Measurements from ENCODE around the gene MFSD6. TPM values are rescaled to one million over a fixed set of nuclear protein-coding genes. Genes with fewer than 3 reads are reported as not detected.

The MFSD6 gene
- total and polyA plus RNA-seq, 2 donors from 2014 or later, result 12.3 to 33.9 TPM

GRCh38 chr2:190532581-190532980 is 124.4 kb downstream of the MFSD6 start:
- intact Hi-C loops (cut with DNase I), result loop anchor here (10.0 kb wide), 1 partner anchor 122 kb away; no protein-coding TSS in a partner anchor
- no peak for FAIRE-seq

DNA sequence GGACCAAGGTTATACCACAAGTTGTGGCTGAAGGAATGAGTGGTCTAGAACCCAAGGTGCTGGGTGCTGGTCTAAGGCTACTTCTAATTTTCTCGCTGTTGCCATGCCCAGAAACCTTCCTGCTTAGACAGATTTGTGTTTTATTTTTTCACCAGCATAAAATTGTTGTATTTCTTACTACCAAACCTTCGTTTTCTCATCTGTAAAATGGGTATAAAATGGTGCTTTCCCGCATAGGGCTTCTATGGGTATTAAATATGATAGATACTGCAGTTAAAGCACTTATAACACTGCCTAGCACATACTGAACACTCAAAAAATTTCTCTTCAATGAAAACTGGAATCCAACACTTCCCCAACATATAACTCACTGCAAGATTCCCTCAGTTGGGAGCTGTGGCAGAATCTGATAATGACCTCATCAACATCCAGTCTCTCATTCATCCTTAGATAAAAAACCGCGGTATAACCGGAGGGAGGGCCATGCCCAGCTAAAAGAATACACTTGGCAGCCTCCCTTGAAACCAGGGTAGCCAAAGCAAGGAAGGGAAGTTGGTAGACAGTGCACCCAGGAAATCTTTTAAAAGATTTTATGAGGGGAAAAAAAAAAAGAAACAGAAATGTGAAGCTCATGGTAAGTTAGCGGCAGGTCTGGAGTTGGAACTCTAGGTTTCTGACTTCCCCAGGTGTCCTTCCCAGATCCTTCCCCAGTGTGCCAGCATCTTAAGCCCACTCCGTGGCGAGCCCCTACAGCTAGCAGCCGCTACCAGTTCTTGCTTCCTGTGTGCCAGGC is 125.2 kb downstream of the MFSD6 start:
- FAIRE-seq (no peak), DNase-seq (peak in 1 of 5 donors; percentile 3)
- H3K9ac ChIP-seq (ENCODE audit: low read length in 3 of 3), result peak overlapping the region; percentile 90 to 96 (median 91)
- H3K9me3 ChIP-seq (ENCODE audit: control insufficient read depth in 2 of 3, insufficient read depth in 1 of 3, low read length in 3 of 3), result peaks cover 0 to 5% (median 2%) of the 10 kb centered on the region in 3 donors
- H3K27ac ChIP-seq (ENCODE audit: low read depth in 2 of 2, low read length in 2 of 2), result peak overlapping the region; percentile 84 to 89
- TF ChIP-seq CTCF (IDR thresholded peaks at IDR 0.05; ENCODE audit: borderline replicate concordance, extremely low read depth, insufficient read depth), result no peak
- intact Hi-C loops (cut with DNase I), result loop anchor here (10.0 kb wide), 1 partner anchor 121 kb away; no protein-coding TSS in a partner anchor
- H3K4me1 ChIP-seq (ENCODE audit: control insufficient read depth in 2 of 3, insufficient read depth in 2 of 3, low read depth in 1 of 3, low read length in 3 of 3), result no peaks in the 10 kb centered on the region
- H3K27me3 ChIP-seq (ENCODE audit: control insufficient read depth, insufficient read depth, low read length), result no peaks in the 10 kb centered on the region
- no peaks in the 10 kb centered on the region for H3K36me3 ChIP-seq (ENCODE audit: control insufficient read depth in 2 of 3, insufficient read depth in 3 of 3, low read length in 3 of 3)
- peak overlapping the region; percentile 86 to 97 (median 87) for H3K4me3 ChIP-seq (ENCODE audit: low read length in 3 of 3)

More at GRCh38 chr2:190532581-190532980, 124.4 kb downstream of the MFSD6 start:
- Histone ChIP-seq H3K4me3 (ENCODE audit: low read length in 3 of 3) (no peak overlapping the region), H3K36me3 (ENCODE audit: control insufficient read depth in 2 of 3, insufficient read depth in 3 of 3, low read length in 3 of 3) (no peaks in the 10 kb centered on the region), H3K27ac (ENCODE audit: low read depth in 2 of 2, low read length in 2 of 2) (no peak overlapping the region), H3K27me3 (ENCODE audit: control insufficient read depth, insufficient read depth, low read length) (no peaks in the 10 kb centered on the region), H3K4me1 (ENCODE audit: control insufficient read depth in 2 of 3, insufficient read depth in 2 of 3, low read depth in 1 of 3, low read length in 3 of 3) (no peaks in the 10 kb centered on the region), H3K9ac (ENCODE audit: low read length in 3 of 3) (no peak overlapping the region), H3K9me3 (ENCODE audit: control insufficient read depth in 2 of 3, insufficient read depth in 1 of 3, low read length in 3 of 3) (peaks cover 0 to under 1% (median 0%) of the 10 kb centered on the region in 3 donors)
- peak in 1 of 5 donors; percentile 3 for DNase-seq
- no peak for TF ChIP-seq CTCF (IDR thresholded peaks at IDR 0.05; ENCODE audit: borderline replicate concordance, extremely low read depth, insufficient read depth)

DNA sequence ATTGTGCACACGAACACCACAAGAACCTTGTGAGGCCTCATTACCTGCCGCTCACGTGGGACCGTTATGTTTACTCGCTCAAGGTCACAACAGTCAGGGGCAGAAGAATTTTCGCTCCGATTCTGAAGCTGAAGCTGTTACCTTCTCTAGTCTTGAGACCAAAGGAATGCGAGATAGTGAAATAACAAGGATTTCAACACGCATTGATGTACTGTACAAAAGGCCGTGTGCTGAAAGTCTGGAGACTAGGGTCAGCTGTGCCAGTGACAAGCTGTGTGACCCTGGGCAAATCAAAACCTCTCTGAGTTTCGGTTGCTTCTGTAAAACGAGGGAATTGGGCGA is 125.8 kb downstream of the MFSD6 start:
- FAIRE-seq (no peak), DNase-seq (peak in 2 of 5 donors; percentile 50 to 57)
- no peaks in the 10 kb centered on the region for H3K4me1 ChIP-seq (ENCODE audit: control insufficient read depth in 2 of 3, insufficient read depth in 2 of 3, low read depth in 1 of 3, low read length in 3 of 3)
- peak overlapping the region; percentile 90 to 96 (median 91) for H3K9ac ChIP-seq (ENCODE audit: low read length in 3 of 3)
- no peaks in the 10 kb centered on the region for H3K27me3 ChIP-seq (ENCODE audit: control insufficient read depth, insufficient read depth, low read length)
- peaks cover 0 to 6% (median 2%) of the 10 kb centered on the region in 3 donors for H3K9me3 ChIP-seq (ENCODE audit: control insufficient read depth in 2 of 3, insufficient read depth in 1 of 3, low read length in 3 of 3)
- H3K4me3 ChIP-seq (ENCODE audit: low read length in 3 of 3), result peak overlapping the region; percentile 86 to 97 (median 87)
- no peak for TF ChIP-seq CTCF (IDR thresholded peaks at IDR 0.05; ENCODE audit: borderline replicate concordance, extremely low read depth, insufficient read depth)
- H3K27ac ChIP-seq (ENCODE audit: low read depth in 2 of 2, low read length in 2 of 2), result peak overlapping the region; percentile 84 to 89
- no peaks in the 10 kb centered on the region for H3K36me3 ChIP-seq (ENCODE audit: control insufficient read depth in 2 of 3, insufficient read depth in 3 of 3, low read length in 3 of 3)
- intact Hi-C loops (cut with DNase I), result loop anchor here (10.0 kb wide), 1 partner anchor 121 kb away; no protein-coding TSS in a partner anchor
